GM18499 (cell line): Measurements from ENCODE around the gene LRRC38.
"Not testable (repeated sequence)": the region's sequence is repeated elsewhere in the genome, so short reads cannot be mapped to it uniquely, and the experiment has no call there.

Experiments
- ATAC-seq: cut with Tn5 transposase; IDR thresholded peaks from one replicate; pipeline ENCODE4 v1.9.1; 2021; ENCODE audit warnings: moderate number of reproducible peaks; ENCODE audit not compliant: insufficient read depth, unreplicated experiment

LRRC38 gene

DNA sequence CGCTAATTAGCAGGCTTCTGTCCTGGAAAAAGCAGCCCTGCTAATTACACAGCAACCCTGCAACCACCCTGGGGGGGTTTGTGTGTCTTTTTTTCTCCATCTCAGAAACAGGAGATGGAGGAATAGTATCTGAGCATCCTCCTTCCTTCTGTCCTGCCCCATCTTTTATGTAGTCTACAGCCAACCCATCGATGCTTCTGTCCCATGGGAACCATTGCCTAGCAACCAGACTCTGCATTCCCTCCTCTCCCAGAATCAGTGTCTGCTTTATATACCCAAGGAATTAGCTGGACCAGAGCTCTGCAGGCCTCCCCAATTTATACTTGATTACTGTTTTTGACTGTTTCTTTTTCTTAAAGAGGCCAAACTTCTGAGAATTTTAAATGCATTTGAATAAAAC is 35.1 kb downstream of the LRRC38 start:
- no peak for ATAC-seq

DNA sequence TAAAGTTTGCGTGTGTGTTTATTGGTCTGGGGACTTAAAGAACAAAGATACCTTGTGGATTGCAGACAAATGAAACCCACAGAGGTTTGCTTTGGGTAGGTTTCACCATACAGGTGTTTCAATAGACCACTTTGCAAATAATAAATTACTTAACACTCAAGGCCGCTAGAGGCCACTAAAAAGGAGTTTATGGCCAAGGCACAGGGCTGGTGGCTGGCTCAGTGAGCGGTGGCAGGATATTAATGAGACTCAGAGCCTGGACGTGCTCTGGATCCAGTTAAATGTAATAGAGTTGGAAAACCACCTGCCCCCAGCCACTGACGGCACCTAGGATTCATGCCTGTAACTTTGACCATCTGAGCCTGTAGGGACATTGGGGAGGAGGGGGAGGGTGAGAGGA is 44.5 kb downstream of the LRRC38 start:
- no peak for ATAC-seq

DNA sequence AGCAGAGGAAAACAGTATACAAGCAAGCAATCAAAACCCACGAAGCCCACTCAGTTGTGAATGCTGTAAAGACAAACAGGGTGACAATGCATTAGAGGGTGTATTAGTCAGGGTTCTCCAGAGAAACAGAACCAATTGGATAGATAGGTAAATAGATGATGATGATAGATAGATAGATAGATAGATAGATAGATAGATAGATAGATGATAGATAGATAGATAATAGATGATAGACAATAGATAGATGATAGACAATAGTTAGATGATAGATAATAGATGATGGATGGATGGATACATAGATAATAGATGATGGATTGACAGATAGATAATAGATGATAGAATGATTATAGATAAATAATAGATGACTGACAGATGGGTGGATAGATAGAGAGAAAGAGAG is 48.3 kb downstream of the LRRC38 start:
- no peak for ATAC-seq

DNA sequence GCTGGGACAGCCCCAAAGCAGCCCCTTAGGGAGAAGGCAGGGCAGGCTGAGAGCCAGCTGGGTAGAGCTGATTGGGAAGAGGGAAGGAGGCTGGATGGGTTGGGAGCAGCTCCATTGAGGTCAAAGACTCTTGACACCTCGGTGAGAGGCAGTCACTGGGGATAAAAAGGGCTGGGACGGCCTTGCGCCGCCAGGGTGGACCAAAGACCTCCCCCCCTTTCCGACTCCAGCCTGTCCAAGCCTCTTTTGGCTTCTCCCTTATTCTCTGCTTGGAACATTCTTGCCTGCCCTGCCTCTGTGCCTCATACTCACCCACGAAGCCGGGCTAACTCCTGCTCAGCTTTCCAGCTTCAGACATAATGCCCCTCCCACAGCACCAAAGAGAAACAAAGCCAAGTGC is 51.1 kb downstream of the LRRC38 start:
- ATAC-seq: no peak

DNA sequence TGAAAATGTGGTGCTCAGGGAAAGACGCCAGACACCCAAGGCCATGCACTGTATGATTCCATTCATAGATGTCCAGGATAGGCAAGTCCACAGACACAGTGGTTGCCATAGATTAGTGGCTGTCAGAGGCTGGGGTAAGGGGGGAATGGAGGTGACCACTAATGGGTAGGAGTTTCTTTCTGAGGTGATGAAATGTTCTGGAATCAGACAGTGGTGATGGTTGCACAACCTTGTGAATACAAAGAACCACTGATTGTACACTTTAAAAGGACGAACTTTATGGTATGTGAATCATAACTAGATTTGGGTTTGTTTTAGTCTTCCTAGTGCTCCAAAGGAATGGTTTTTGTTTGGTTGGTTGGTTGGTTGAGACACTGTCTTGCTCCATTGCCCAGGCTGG is 51.8 kb downstream of the LRRC38 start:
- no peak for ATAC-seq

GRCh38 chr1:13456904-13457532 is 56.8 kb downstream of the LRRC38 start:
- no peak for ATAC-seq

- ATAC-seq: no peak
Measured at GRCh38 chr1:13451399-13451965, 62.3 kb downstream of the LRRC38 start.

- ATAC-seq: no peak
Measured at GRCh38 chr1:13450204-13450603, 63.6 kb downstream of the LRRC38 start.

GRCh38 chr1:13443335-13443979 is 70.3 kb downstream of the LRRC38 start:
- ATAC-seq: no peak

DNA sequence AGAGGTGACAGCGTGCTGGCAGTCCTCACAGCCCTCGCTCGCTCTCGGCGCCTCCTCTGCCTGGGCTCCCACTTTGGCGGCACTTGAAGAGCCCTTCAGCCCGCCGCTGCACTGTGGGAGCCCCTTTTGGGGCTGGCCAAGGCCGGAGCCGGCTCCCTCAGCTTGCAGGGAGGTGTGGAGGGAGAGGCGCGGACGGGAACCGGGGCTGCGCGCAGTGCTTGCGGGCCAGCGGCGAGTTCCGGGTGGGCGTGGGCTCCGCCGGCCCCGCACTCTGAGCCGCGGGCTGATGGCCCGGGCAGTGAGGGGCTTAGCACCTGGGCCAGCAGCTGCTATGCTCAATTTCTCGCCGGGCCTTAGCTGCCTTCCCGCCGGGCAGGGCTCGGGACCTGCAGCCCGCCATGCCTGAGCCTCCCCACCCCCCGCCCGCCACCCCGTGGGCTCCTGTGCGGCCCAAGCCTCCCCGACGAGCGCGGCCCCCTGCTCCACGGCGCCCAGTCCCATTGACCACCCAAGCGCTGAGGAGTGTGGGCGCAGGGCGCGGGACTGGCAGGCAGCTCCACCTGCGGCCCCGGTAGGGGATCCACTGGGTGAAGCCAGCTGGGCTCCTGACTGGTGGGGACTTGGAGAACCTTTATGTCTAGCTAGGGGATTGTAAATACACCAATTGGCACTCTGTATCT is 74.6 kb downstream of the LRRC38 start:
- not testable (repeated sequence) for ATAC-seq

DNA sequence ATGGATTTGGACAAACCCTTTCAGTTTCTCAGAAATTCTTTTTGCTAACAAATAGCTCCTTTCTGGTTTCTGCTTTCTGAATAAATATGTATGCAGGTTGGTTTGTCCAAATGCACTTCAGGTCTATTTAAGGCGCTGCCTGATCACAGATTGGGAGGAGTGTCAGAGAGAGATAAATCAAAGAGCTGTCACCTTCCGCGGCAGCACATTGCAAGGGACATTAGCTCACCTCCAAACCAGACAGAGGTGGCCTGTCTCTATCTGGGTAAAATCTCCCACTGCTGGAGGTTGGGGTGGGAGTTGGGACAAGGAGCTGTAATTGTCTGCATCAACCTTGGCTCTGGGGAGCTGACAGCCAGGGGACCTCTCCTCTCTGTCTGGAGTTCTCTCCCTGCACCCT is 78.3 kb downstream of the LRRC38 start:
- no peak for ATAC-seq

DNA sequence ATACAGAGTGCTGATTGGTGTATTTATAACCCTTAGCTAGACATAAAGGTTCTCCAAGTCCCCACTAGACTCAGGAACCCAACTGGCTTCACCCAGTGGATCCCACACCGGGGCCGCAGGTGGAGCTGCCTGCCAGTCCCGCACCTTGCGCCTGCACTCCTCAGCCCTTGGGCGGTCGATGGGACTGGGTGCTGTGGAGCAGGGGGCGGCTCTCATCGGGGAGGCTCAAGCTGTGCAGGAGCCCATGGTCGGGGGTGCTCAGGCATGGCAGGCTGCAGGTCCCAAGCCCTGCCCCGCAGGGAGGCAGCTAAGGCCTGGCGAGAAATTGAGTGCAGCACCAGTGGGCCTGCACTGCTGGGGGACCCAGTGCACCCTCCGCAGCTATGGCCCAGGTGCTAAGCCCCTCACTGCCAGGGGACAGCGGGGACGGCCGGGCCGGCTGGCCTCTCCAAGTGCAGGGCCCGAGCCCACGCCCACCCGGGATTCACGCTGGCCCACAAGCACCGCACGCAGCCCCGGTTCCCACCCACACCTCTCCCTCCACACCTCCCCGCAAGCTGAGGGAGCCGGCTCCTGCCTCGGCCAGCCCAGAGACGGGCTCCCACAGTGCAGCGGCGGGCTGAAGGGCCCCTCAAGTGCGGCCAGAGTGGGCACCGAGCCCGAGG is 80.0 kb downstream of the LRRC38 start:
- ATAC-seq: not testable (repeated sequence)

DNA sequence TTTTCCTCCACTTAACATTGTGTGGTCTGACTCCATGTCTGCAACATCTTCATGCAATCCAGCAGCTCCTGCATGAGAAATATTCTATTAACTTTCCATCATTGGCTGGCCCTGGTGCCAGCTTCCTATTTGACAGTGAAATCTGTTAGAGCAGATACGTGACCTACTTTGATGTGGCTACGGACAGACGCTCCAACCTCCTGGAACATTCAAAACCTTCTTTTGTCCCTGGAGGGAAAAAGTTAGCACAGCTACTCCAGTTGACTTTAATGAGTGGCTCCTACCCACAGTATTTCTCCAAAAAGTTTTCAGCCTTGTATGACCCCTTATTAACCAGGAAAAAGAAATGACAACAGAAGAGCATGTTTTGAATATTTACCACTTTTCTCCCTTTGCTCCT is 81.6 kb downstream of the LRRC38 start:
- ATAC-seq: no peak

DNA sequence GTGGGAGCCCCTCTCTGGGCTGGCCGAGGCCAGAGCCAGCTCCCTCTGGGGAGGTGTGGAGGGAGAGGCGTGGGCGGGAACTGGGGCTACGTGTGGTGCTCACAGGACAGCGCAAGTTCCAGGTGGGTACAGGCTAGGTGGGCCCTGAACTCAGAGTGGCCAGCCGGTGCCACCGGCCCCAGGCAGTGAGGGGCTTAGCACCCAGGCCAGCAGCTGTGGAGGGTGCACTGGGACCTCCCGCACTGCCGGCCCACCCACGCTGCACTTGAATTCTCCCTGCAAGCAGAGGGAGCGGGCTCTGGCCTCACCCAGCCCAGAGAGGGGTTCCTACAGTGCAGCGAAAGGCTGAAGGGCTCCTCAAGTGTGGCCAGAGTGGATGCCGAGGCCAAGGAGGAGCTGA is 83.3 kb downstream of the LRRC38 start:
- no peak for ATAC-seq
